HCEC 1CT (cell line): ENCODE data around the gene FNDC8.
"Not testable (repeated sequence)": the region's sequence is repeated elsewhere in the genome, so short reads cannot be mapped to it uniquely, and the experiment has no call there.

Source experiments
- DNase-seq: peaks from one replicate; pipeline ENCODE4 v3.0.0-alpha.2; 2017

FNDC8 gene

DNA sequence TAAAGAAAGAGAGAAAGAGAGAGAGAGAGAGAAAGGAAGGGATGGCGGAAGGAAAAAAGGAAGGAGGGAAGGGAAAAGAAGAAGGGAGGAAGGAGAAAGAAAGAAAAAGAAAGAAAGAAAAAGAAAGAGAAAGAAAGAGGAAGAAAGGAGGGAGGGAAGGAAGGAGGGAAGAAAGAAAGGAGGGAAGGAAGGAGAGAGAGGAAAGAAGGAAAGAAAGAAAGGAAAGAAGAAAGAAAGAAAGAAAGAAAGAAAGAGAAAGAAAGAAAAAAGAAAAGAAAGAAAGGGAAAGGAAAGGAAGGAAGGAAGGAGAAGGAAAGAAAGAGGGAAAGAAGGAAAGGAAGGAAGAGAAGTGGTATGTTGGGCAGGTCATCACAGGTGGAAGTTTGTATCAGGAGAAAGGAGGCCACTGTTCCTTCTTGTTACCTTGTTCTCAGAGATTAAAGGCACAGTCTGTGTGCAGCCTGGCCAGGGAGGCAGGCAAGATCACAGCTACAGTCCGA, 53.5 kb downstream of the FNDC8 start:
- DNase-seq, result no peak

DNA sequence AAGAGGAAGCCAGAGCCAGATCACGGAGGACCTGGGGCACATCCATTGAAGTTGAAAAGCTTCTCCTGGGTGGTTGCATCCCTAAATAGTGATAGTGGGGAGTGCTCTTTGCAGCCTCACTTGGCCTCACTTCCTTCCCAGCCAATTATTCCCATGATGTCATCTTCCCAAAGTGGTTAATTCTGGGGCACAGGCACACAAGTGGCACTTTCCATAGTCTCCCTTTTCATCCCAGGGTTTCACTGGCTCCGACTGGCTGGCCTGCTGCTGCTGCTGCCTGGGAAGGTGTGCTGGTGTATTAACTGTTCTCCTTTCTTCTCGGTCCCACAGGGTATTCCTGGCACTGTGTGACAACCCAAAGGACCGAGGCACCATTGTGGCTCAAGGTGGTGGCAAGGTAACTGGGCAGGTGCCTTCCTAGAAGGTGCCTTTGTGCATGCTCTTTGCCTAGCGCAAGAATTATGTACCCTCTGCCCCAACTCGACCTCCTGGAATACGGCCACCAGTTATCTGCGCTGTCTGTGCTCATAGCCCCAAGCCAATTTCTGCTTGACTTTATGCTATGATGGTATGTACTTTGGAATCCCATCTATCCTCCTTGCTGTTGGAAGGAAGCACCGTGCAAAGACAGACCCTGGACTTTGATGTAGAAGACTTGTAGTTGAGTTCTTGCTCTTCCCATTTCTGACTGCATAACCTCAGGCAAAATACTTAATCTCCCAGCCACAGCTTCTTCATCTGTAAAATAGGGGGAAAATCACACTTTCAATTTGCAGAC, 54.4 kb downstream of the FNDC8 start:
- no peak for DNase-seq

DNA sequence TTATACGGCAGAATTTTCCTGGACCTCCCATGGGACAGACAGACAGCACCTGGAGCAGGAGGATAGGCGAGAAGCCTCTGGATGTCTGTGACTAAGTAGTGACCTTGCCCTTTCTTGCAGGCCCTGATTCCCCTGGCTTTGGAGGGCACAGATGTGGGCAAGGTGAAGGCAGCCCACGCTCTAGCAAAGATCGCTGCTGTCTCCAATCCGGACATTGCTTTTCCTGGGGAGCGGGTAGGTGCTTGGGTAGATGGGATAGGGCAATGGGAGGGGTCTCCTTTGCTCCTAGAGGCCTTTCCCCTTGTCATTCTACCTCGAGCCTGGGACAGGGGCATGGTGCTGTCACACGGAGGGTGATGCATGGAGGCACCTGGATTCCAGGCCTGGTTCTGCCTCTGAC, 55.5 kb downstream of the FNDC8 start:
- no peak for DNase-seq

DNA sequence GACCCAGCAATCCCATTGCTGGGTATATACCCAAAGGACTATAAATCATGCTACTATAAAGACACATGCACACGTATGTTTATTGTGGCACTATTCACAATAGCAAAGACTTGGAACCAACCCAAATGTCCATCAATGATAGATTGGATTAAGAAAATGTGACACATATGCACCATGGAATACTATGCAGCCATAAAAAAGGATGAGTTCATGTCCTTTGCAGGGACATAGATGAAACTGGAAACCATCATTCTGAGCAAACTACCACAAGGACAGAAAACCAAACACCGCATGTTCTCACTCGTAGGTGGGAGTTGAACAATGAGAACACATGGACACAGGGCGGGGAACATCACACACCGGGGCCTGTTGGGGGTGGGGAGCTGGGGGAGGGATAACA, 58.0 kb downstream of the FNDC8 start:
- DNase-seq, result not testable (repeated sequence)
